Measurements from ENCODE around the gene TRHDE. TPM values are rescaled to one million over a fixed set of nuclear protein-coding genes. Genes with fewer than 3 reads are reported as not detected.

Gene TRHDE
- polyA plus RNA-seq, 2 of the 4 experiments (the other 2 are of a cell fraction) = 0.16 to 0.32 TPM

GRCh38 chr12:72510772-72511171 lies 238.6 kb downstream of the TRHDE start:
- DNase-seq (ENCODE audit: low read depth in 1 of 2, low spot score in 1 of 2) (no peak), FAIRE-seq (no peak), ATAC-seq (no peak)
- H3K4me3 ChIP-seq = no peak overlapping the region
- no peaks in the 10 kb centered on the region for H3K4me1 ChIP-seq
- no peak overlapping the region for H3K27ac ChIP-seq
- ChIA-PET POLR2A (no interaction called here), CTCF (no interaction called here)
- H3K9me3 ChIP-seq = no peaks in the 10 kb centered on the region
- TF ChIP-seq TP53 (CRISPR knock-in tag; IDR thresholded peaks at IDR 0.05) = no peak
- TF ChIP-seq TFCP2L1 (CRISPR knock-in tag; IDR thresholded peaks at IDR 0.05) = no peak
- no peak for TF ChIP-seq SMC3 (IDR thresholded peaks at IDR 0.05)
- TF ChIP-seq FOXS1 (CRISPR knock-in tag; IDR thresholded peaks at IDR 0.05) = no peak
- TF ChIP-seq USF2 (IDR thresholded peaks at IDR 0.05) = no peak
- no peak for TF ChIP-seq FOSB (CRISPR knock-in tag; IDR thresholded peaks at IDR 0.05)
- no peak for TF ChIP-seq CHD2 (IDR thresholded peaks at IDR 0.05; ENCODE audit: low read length, partially characterized antibody)
- TF ChIP-seq POLR2AphosphoS2 (conservative IDR thresholded peaks at IDR 0.05; ENCODE audit: low read length) = no peak
- TF ChIP-seq MAX (IDR thresholded peaks at IDR 0.05) = no peak
- TF ChIP-seq CTCF (IDR thresholded peaks at IDR 0.05) = no peak
- TF ChIP-seq GATA3 (IDR thresholded peaks at IDR 0.05; ENCODE audit: borderline replicate concordance) = no peak
- no peak for TF ChIP-seq EHF (CRISPR knock-in tag; IDR thresholded peaks at IDR 0.05)
- no peak for TF ChIP-seq PBX3 (IDR thresholded peaks at IDR 0.05)
- no peak for TF ChIP-seq EHMT2 (IDR thresholded peaks at IDR 0.05; ENCODE audit: low read depth)
- no peak for TF ChIP-seq ATOH8 (CRISPR knock-in tag; IDR thresholded peaks at IDR 0.05; ENCODE audit: low read depth)
- no peak for TF ChIP-seq JUN (IDR thresholded peaks at IDR 0.05)
- TF ChIP-seq HOXB13 (CRISPR knock-in tag; IDR thresholded peaks at IDR 0.05; ENCODE audit: low read depth) = no peak
- no peak for TF ChIP-seq POLR2A (IDR thresholded peaks at IDR 0.05; ENCODE audit: low read length)
- H3K4me2 ChIP-seq = no peak overlapping the region
- WGBS (ENCODE audit: missing lambda C conversion rate) = 5% methylated on average over 1 of the region's 1 CpG

- H3K9me3 ChIP-seq = no peaks in the 10 kb centered on the region
- ChIA-PET CTCF (no interaction called here), POLR2A (no interaction called here)
- FAIRE-seq = no peak
- no peak overlapping the region for H3K4me2 ChIP-seq
- TF ChIP-seq NR3C1 (IDR thresholded peaks at IDR 0.05) (no peak), MAZ (IDR thresholded peaks at IDR 0.05; ENCODE audit: borderline replicate concordance, low read depth, low read length) (no peak), MAFK (IDR thresholded peaks at IDR 0.05; ENCODE audit: partially characterized antibody) (peak; percentile 63), RNF2 (IDR thresholded peaks at IDR 0.05; ENCODE audit: borderline replicate concordance, low read depth) (no peak), ZFP36 (IDR thresholded peaks at IDR 0.05; ENCODE audit: borderline replicate concordance, partially characterized antibody) (no peak)
- WGBS (ENCODE audit: missing lambda C conversion rate) = 22% methylated on average over 2 of the region's 2 CpGs
- no peak overlapping the region for H3K4me3 ChIP-seq
- no peaks in the 10 kb centered on the region for H3K4me1 ChIP-seq
- no peak overlapping the region for H3K27ac ChIP-seq
- ATAC-seq = no peak
- DNase-seq (ENCODE audit: low read depth in 1 of 2, low spot score in 1 of 2) = no peak
Observed at GRCh38 chr12:72511498-72511897, 239.3 kb downstream of the TRHDE start.

Measured in A549 (cell line).